ENCODE measurements around the gene HS3ST3B1.

The HS3ST3B1 gene

DNA sequence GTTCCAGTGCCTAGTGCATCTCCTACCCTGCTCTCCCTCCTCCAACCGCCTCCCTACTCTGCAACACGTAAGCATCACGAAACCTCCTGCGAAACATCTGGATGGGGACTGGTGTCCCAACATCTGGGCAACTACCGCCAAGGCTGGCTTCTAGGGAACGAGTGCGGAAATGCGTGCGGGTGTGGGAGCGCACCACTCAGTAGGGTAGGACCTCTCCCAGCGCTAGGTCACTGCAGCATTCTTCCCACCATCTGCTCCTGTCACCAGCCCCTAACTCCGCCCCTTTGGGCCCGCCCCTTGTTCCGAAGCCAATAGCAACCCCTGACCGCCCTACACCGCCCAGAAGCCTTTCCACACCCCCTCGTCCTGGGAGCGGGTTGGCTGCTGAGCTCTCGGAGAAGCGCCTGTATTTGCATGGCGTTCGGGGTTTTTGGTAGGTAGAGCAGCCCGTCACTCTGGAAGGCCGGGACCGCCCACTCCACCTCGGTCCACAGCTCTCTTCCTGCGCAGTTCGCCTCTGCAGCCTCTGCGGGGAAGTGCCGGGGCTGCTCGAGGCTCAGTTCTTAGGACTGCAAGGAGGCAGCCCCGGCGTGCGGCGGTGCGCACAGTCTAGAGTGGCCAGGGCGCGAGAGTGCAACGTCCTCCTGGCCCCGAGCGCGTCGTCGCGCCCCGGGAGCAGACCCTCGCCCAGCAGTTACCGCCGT lies at the start of gene HS3ST3B1:
Gene HS3ST3B1 (plus strand): TSS at position 507 of the 704 bp plus-strand sequence. CDS start 438 bp downstream, outside the sequence.
- DNase-seq = peak; percentile 46 to 77

DNA sequence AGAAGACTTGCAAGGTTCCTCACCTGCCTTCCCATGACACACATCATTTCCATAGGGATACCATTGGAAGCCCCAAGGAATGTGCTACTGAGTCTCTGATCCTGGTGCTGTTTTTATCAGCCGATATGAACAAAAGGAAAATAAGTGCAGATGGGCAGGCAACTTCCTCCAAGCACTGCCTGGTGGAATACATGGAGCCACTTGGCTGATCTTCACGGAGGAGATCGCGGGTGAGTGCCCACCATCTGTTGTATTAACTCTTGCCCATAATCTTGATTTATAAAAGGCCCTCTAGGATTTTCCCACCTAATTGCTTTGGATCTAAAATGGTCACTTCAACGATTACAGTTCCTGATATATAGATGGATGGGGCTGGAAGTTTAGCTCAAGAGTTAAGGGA lies 39.5 kb upstream of the HS3ST3B1 start:
- peak in 1 of 2 experiments; percentile 28 for DNase-seq

- no peak for DNase-seq
Measured at GRCh38 chr17:14268264-14268663, 32.6 kb upstream of the HS3ST3B1 start.

GRCh38 chr17:14269473-14269872 lies 31.4 kb upstream of the HS3ST3B1 start:
- DNase-seq = no peak

- DNase-seq = no peak
Measured at GRCh38 chr17:14270508-14270907, 30.4 kb upstream of the HS3ST3B1 start.

GRCh38 chr17:14276535-14277250 lies 24.2 kb upstream of the HS3ST3B1 start:
- DNase-seq = no peak

- no peak for DNase-seq
Measured at GRCh38 chr17:14281530-14281929, 19.4 kb upstream of the HS3ST3B1 start.

DNA sequence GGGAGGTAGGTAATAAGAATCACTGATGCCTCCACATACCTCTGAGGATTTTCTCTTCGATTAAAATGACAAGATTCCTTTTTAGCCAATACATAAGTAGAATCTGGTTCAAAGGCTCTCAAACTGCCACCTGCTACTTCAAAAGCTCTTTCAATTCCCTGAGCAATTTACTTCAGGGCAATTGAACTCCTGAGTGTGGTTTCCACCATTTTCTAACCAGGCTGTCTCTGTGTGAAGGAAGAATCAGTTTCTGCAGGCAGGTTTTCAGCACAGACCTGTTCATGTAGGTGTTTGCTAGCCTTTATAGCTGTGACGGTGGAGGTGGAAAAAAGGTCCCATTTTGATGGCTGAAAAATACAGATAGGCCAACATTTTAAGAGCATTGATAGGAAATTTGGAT lies 18.2 kb upstream of the HS3ST3B1 start:
- DNase-seq = no peak

GRCh38 chr17:14289162-14289561 lies 11.7 kb upstream of the HS3ST3B1 start:
- DNase-seq = no peak

GRCh38 chr17:14294876-14295275 lies 6.0 kb upstream of the HS3ST3B1 start:
- DNase-seq = no peak

DNA sequence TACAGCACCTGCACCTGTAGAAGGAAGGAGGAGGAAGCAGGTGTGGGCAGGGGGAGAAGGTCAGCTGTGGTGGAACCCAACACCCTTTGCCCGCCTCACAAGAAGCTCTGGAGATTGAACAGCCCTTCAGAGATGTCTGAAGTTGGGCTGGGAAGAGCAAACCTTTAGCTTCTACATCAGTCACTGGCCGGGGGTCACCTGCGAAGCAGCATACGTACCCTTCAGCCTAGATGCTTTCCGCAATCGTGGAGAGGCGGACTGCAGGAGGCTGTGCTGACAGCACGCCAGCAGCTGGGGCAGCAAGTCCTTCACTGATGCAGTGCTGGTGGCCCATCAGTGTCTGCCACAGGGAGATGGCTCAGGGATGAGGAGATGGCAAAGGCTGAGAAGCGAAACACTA lies 5.2 kb upstream of the HS3ST3B1 start:
- no peak for DNase-seq

DNA sequence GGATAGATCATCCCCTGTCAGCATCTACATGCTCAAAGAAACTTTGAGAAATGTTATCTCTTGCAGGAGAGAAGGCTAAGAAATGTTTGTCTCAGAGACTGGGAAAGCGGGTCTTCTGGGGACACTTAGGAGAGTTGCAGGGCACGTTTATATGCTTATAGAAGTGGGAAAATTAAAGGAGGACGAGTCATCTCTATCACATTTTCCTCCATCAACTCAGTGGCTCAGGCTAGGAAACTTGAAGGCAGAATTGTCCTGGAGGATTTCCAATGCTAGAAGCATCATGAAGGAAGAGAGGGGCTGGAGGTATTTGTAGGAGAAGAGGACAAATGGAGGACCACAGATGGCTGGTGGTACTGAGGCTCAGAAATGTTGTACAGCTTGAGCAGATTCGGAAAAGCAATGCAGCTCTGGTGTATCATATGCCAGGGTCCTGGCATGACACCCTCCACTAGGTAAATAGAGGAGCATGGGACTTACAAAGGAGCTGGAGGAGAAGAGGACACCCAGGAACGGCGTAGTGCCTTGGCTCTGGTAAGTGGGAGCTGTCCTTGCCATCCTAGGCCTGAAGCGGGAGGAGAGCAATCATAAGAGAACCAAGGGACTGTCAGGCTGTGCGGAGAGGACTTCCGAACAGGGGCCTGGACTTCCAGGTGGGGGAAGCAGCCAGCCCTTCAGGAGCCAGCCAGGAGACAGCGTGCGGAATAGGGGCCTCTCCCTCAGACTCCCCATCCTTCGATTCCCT lies 4.5 kb upstream of the HS3ST3B1 start:
- DNase-seq = no peak

- no peak for DNase-seq
Measured at GRCh38 chr17:14297161-14297851, 3.6 kb upstream of the HS3ST3B1 start.

DNA sequence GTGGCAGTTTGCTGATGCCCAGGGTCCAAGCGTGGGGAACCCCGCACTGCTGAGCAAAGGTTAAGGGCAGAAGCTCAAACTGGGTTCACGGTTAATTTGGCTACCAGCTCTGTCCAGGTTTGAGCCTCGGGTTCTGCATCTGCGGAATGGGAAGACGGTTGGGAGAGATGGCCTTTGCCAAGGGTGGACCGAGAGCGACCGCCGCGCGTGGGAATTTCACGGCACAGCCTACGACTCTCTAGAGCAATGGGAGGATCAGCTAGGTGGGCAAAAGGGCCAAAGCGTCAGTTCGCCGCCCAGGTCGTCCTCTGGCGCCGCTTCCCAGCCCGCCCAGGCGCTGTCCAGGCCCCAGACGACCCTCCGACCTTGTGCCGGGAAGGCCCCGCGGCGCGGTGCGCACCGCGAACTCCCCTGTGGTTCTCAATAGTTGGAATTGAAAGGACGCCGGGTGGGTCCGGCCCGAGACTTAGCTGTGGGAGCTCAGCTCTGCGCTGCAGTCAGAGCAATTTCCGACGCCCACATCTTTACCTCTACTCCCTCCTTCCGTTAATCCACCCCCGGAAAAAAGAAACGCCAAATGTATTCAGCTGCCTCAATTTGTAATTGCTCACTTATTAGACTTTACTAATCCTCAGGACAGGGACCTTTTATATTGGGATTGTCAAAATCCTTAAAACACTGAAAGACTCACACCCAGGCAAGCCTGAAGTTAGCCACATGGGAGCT lies 2.5 kb upstream of the HS3ST3B1 start:
- no peak for DNase-seq

- DNase-seq = no peak
Measured at GRCh38 chr17:14298947-14299279, 2.0 kb upstream of the HS3ST3B1 start.

GRCh38 chr17:14299280-14300141 lies 1.4 kb upstream of the HS3ST3B1 start:
- DNase-seq = no peak

DNA sequence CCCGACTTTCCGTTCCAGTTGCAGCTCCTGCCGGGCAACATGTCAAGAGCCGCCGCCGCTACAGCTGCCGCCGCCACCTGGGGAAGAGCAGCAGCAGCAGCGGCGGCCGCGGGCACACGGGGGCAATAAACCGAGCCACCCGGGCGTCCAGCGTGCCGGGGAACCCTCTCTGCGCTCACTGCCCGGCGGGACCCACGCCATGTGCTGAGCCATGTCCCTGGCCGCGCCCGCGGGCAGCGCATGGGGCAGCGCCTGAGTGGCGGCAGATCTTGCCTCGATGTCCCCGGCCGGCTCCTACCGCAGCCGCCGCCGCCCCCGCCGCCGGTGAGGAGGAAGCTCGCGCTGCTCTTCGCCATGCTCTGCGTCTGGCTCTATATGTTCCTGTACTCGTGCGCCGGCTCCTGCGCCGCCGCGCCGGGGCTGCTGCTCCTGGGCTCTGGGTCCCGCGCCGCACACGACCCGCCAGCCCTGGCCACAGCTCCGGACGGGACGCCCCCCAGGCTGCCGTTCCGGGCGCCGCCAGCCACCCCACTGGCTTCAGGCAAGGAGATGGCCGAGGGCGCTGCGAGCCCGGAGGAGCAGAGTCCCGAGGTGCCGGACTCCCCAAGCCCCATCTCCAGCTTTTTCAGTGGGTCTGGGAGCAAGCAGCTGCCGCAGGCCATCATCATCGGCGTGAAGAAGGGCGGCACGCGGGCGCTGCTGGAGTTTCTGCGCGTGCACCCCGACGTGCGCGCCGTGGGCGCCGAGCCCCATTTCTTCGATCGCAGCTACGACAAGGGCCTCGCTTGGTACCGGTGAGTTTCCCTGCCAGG lies 604 bp downstream of the HS3ST3B1 start:
- no peak for DNase-seq

DNA sequence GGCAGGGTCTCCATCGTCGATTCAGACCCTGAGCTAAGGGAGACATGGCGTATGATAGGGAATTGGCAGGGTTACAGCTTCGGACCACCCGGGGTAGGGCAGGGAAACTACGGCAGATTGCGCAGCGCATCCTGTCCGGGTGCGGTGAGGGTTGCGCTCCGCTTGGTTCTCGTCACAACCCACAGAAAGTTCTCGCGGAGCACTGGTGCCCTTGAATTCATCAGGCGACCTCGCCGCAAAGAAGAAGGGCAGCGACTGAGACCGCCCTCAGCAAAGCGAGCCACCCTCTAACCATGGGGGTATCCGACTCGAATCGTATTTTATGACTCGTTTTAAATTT lies 1.2 kb downstream of the HS3ST3B1 start:
- no peak for DNase-seq

GRCh38 chr17:14302431-14303099 lies 1.7 kb downstream of the HS3ST3B1 start:
- peak in 1 of 2 experiments; percentile 53 for DNase-seq

Measured in NCI-H446 (cell line).